Hepatocyte (in vitro differentiated cells): ENCODE results near the gene ZNF212. TPM values are rescaled to one million over a fixed set of nuclear protein-coding genes. Genes with fewer than 3 reads are reported as not detected.

Experiments used
- DNase-seq: peaks from one replicate; pipeline ENCODE4 v3.0.0-alpha.2; 2016; ENCODE audit warnings: low spot score
- H2AFZ ChIP-seq: fragments of 200-600 bp; sonication (generic); 2 replicates; pipeline ENCODE4 v1.6.0; 2016; ENCODE audit warnings: antibody characterized with exemption, mild to moderate bottlenecking
- H3K27ac ChIP-seq: fragments of 200-600 bp; sonication (generic); 2 replicates; pipeline ENCODE4 v1.5.1; 2016; ENCODE audit warnings: mild to moderate bottlenecking
- H3K27me3 ChIP-seq: fragments of 200-600 bp; sonication (generic); 2 replicates; pipeline ENCODE4 v1.6.1; 2016
- H3K36me3 ChIP-seq: fragments of 200-600 bp; sonication (generic); replicated peaks from 2 replicates; pipeline ENCODE4 v1.5.1; 2016; ENCODE audit warnings: low read depth; ENCODE audit not compliant: insufficient read depth
- H3K4me1 ChIP-seq: fragments of 200-600 bp; sonication (generic); 2 replicates; pipeline ENCODE4 v1.5.1; 2016; ENCODE audit warnings: mild to moderate bottlenecking, moderate library complexity; ENCODE audit not compliant: insufficient read depth
- H3K4me2 ChIP-seq: fragments of 200-600 bp; sonication (generic); 2 replicates; pipeline ENCODE4 v1.6.0; 2016
- H3K4me3 ChIP-seq: fragments of 200-600 bp; sonication (generic); 2 replicates; pipeline ENCODE4 v1.5.1; 2016; ENCODE audit warnings: mild to moderate bottlenecking
- H3K79me2 ChIP-seq: fragments of 200-600 bp; sonication (generic); 2 replicates; pipeline ENCODE4 v1.6.0; 2017; ENCODE audit warnings: mild to moderate bottlenecking
- H3K9me2 ChIP-seq: fragments of 200-600 bp; sonication (generic); replicated peaks from 2 replicates; pipeline ENCODE4 v1.6.0; 2017; ENCODE audit warnings: mild to moderate bottlenecking; ENCODE audit not compliant: insufficient read depth
- H3K9me3 ChIP-seq: fragments of 200-600 bp; sonication (generic); 2 replicates; pipeline ENCODE4 v1.5.1; 2016; ENCODE audit warnings: low read depth, mild to moderate bottlenecking
- H4K20me1 ChIP-seq: fragments of 200-600 bp; sonication (generic); 2 replicates; pipeline ENCODE4 v1.6.0; 2016; ENCODE audit warnings: mild to moderate bottlenecking; ENCODE audit not compliant: insufficient read depth, poor library complexity, severe bottlenecking
- CTCF ChIP-seq: fragments of 200-600 bp; sonication (generic); IDR thresholded peaks from 2 replicates; pipeline ENCODE4 v1.5.1; 2016; ENCODE audit warnings: antibody characterized with exemption, mild to moderate bottlenecking; ENCODE audit not compliant: poor library complexity
- EZH2 ChIP-seq: fragments of 200-600 bp; sonication (generic); IDR thresholded peaks from 2 replicates; pipeline ENCODE4 v1.6.1; 2016; ENCODE audit warnings: antibody characterized with exemption, mild to moderate bottlenecking, borderline replicate concordance
- EZH2phosphoT487 ChIP-seq: fragments of 200-600 bp; sonication (generic); IDR thresholded peaks from one replicate; pipeline ENCODE4 v1.6.1; 2018; ENCODE audit warnings: antibody characterized with exemption, mild to moderate bottlenecking, low read depth, moderate library complexity; ENCODE audit not compliant: unreplicated experiment, severe bottlenecking
- WGBS: methylation state at CpG from one replicate; pipeline ENCODE4 v1.1.6; 2016; ENCODE audit warnings: low lambda C conversion rate; ENCODE audit errors: missing lambda C conversion rate; 5-methylcytosine and 5-hydroxymethylcytosine counted together
- polyA plus RNA-seq: library from polyadenylated mRNA; unstranded; fragments of >200 nt; fragmentation: Nextera tagmentation; extraction: Ambion mirVana; gene quantifications from 2 replicates; pipeline ENCODE4 v1.2.1, GENCODE V29; 2016
- total RNA-seq: library from RNA; depleted of rRNA; stranded (reverse); fragments of >200 nt; gene quantifications from 2 replicates; pipeline ENCODE4 v1.2.3, GENCODE V29; 2014

The ZNF212 gene
- total and polyA plus RNA-seq, 2 experiments from 2014 or later = 4.6 to 9.9 TPM

- H3K4me3 ChIP-seq = no peak overlapping the region
- H4K20me1 ChIP-seq = peaks cover 1% of the 10 kb centered on the region
- H3K4me2 ChIP-seq = no peak overlapping the region
- WGBS = 86% methylated on average over 6 of the region's 6 CpGs
- peaks cover 62% of the 10 kb centered on the region for H3K79me2 ChIP-seq
- peak; percentile 52 for DNase-seq
- H3K27ac ChIP-seq = peak overlapping the region; percentile 65
- no peaks in the 10 kb centered on the region for H3K27me3 ChIP-seq
- H3K4me1 ChIP-seq = no peaks in the 10 kb centered on the region
- TF ChIP-seq EZH2phosphoT487 = no peak
- no peaks in the 10 kb centered on the region for H3K9me3 ChIP-seq
- no peaks in the 10 kb centered on the region for H3K36me3 ChIP-seq
- H3K9me2 ChIP-seq = no peaks in the 10 kb centered on the region
- no peak overlapping the region for H2AFZ ChIP-seq
Measured at GRCh38 chr7:149202831-149203231, 36.6 kb upstream of the ZNF212 start.

- no peak overlapping the region for H2AFZ ChIP-seq
- H3K4me1 ChIP-seq = no peaks in the 10 kb centered on the region
- 78% methylated on average over 18 of the region's 18 CpGs for WGBS
- H3K9me3 ChIP-seq = no peaks in the 10 kb centered on the region
- H4K20me1 ChIP-seq = no peaks in the 10 kb centered on the region
- TF ChIP-seq CTCF (no peak), EZH2phosphoT487 (no peak), EZH2 (no peak)
- no peak for DNase-seq
- H3K79me2 ChIP-seq = peaks cover 32% of the 10 kb centered on the region
- no peaks in the 10 kb centered on the region for H3K27me3 ChIP-seq
- no peaks in the 10 kb centered on the region for H3K9me2 ChIP-seq
- peak overlapping the region; percentile 37 for H3K4me2 ChIP-seq
- H3K4me3 ChIP-seq = no peak overlapping the region
- no peak overlapping the region for H3K27ac ChIP-seq
- no peaks in the 10 kb centered on the region for H3K36me3 ChIP-seq
Measured at GRCh38 chr7:149205690-149206381, 33.6 kb upstream of the ZNF212 start.

GRCh38 chr7:149207324-149208035 is 32.0 kb upstream of the ZNF212 start:
- 93% methylated on average over 35 of the region's 35 CpGs for WGBS

More at GRCh38 chr7:149207324-149208035, 32.0 kb upstream of the ZNF212 start:
- Histone ChIP-seq H3K27ac (no peak overlapping the region), H3K4me1 (no peaks in the 10 kb centered on the region), H4K20me1 (no peaks in the 10 kb centered on the region), H2AFZ (no peak overlapping the region), H3K36me3 (no peaks in the 10 kb centered on the region), H3K79me2 (peaks cover 25% of the 10 kb centered on the region), H3K9me2 (no peaks in the 10 kb centered on the region), H3K4me2 (no peak overlapping the region), H3K4me3 (no peak overlapping the region), H3K9me3 (no peaks in the 10 kb centered on the region), H3K27me3 (no peaks in the 10 kb centered on the region)
- DNase-seq = no peak
- no peak for TF ChIP-seq EZH2
- TF ChIP-seq EZH2phosphoT487 = no peak
- no peak for TF ChIP-seq CTCF
